Epithelial cell of proximal tubule (primary cell): ENCODE data around the gene IRF2BP2. TPM values are rescaled to one million over a fixed set of nuclear protein-coding genes. Genes with fewer than 3 reads are reported as not detected.

Source experiments
- DNase-seq: peaks from one replicate; pipeline ENCODE4 v3.0.0-alpha.2; 2011; ENCODE audit warnings: low read depth
- H3K4me3 ChIP-seq: 2 replicates; pipeline ENCODE4 v1.5.1; 2011; ENCODE audit warnings: low read depth, mild to moderate bottlenecking, low read length
- total RNA-seq: library from RNA; depleted of rRNA; stranded (reverse); fragments of >200 nt; gene quantifications from 2 replicates; pipeline ENCODE4 v1.2.3, GENCODE V29; 2015
- TF ChIP-seq, protein P1 (sequence below): conservative IDR thresholded peaks from 2 replicates; pipeline ENCODE4 v1.5.1; 2012; ENCODE audit warnings: low read depth, mild to moderate bottlenecking, low read length

IRF2BP2 gene
- total RNA-seq, 1 donor from 2014 or later = 70.5 TPM

GRCh38 chr1:234564035-234565029 lies 45.6 kb downstream of the IRF2BP2 start:
- DNase-seq = peak; percentile 98
- H3K4me3 ChIP-seq = no peak overlapping the region
- TF ChIP-seq, protein P1, sequence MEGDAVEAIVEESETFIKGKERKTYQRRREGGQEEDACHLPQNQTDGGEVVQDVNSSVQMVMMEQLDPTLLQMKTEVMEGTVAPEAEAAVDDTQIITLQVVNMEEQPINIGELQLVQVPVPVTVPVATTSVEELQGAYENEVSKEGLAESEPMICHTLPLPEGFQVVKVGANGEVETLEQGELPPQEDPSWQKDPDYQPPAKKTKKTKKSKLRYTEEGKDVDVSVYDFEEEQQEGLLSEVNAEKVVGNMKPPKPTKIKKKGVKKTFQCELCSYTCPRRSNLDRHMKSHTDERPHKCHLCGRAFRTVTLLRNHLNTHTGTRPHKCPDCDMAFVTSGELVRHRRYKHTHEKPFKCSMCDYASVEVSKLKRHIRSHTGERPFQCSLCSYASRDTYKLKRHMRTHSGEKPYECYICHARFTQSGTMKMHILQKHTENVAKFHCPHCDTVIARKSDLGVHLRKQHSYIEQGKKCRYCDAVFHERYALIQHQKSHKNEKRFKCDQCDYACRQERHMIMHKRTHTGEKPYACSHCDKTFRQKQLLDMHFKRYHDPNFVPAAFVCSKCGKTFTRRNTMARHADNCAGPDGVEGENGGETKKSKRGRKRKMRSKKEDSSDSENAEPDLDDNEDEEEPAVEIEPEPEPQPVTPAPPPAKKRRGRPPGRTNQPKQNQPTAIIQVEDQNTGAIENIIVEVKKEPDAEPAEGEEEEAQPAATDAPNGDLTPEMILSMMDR = no peak

- DNase-seq = no peak
- TF ChIP-seq, protein P1 = no peak
- no peak overlapping the region for H3K4me3 ChIP-seq
Measured at GRCh38 chr1:234562334-234562733, 47.6 kb downstream of the IRF2BP2 start.

GRCh38 chr1:234561319-234561718 lies 48.7 kb downstream of the IRF2BP2 start:
- no peak for DNase-seq
- H3K4me3 ChIP-seq = no peak overlapping the region
- TF ChIP-seq, protein P1 = no peak

DNA sequence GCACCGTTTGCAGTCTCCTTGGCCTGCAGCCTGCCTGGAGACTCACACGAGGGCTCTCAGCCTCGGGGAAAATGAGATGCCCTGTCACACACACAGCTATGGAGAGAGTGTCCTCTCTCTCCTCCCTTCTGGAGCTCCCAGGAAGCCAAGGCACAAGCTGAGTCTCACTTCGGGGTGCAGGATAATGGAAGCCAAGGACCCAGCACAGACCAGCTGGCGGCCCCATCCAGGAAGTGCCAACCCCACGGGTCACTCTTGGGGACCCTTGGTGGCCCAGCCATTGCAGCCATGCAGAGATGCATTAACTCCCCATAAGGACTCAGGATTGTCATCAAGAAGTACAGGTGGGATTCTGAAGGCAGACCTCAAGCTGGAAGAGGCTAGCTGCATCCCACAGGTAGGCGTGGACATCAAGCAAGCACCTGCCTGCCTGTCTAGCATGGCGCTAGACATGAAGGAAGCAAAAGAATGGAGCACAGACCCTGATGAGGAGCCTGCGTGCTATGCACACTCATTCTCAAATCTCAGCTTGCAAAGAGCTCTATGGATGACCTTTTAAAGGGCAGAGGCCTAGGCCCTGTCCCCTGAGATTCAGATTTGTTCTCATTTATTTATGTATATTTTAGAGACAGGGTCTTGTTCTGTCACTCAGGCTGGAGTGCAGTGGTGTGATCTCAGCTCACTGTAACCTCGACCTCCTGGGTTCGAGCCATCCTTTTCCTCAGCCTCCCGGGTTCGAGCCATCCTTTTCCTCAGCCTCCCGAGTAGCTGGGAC lies 49.9 kb downstream of the IRF2BP2 start:
- TF ChIP-seq, protein P1 = no peak
- DNase-seq = no peak
- no peak overlapping the region for H3K4me3 ChIP-seq

- no peak for DNase-seq
- no peak overlapping the region for H3K4me3 ChIP-seq
- TF ChIP-seq, protein P1 = no peak
Measured at GRCh38 chr1:234559152-234559901, 50.7 kb downstream of the IRF2BP2 start.

GRCh38 chr1:234558330-234558836 lies 51.6 kb downstream of the IRF2BP2 start:
- DNase-seq = no peak
- H3K4me3 ChIP-seq = no peak overlapping the region
- TF ChIP-seq, protein P1 = no peak
